Astrocyte (in vitro differentiated cells and primary cell): ENCODE results near the gene LRWD1.

Experiments used
- EZH2 ChIP-seq: IDR thresholded peaks from 2 replicates; pipeline ENCODE4 v1.6.1; 2012; ENCODE audit warnings: mild to moderate bottlenecking, low read length, inconsistent platforms; ENCODE audit not compliant: insufficient read depth
- TF ChIP-seq, protein P1 (sequence below): IDR thresholded peaks from 2 replicates; pipeline ENCODE4 v1.5.1; 2011; ENCODE audit warnings: low read depth, mild to moderate bottlenecking, inconsistent platforms, low read length, moderate library complexity; ENCODE audit not compliant: insufficient read depth

DNA sequence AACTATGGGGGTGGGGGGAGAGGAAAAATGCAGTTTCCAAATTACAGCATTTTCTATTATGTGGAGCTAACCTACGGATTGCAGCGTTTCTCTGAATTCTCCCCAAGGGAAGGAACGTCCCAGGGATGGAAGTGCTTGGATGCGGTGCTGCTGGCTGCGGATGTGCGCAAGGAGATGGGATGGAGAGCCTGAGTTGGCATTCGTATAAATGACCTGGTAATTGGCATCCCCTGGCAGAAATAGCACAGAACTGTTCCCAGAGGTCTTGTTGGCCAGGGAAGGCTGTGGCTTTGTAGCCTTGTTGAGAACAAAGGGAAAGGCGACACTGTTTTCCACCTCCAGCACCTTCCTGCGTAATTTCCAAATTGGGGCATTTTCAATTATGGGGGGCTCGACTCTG is 28.7 kb upstream of the LRWD1 start:
- TF ChIP-seq EZH2: no peak
- TF ChIP-seq, protein P1, sequence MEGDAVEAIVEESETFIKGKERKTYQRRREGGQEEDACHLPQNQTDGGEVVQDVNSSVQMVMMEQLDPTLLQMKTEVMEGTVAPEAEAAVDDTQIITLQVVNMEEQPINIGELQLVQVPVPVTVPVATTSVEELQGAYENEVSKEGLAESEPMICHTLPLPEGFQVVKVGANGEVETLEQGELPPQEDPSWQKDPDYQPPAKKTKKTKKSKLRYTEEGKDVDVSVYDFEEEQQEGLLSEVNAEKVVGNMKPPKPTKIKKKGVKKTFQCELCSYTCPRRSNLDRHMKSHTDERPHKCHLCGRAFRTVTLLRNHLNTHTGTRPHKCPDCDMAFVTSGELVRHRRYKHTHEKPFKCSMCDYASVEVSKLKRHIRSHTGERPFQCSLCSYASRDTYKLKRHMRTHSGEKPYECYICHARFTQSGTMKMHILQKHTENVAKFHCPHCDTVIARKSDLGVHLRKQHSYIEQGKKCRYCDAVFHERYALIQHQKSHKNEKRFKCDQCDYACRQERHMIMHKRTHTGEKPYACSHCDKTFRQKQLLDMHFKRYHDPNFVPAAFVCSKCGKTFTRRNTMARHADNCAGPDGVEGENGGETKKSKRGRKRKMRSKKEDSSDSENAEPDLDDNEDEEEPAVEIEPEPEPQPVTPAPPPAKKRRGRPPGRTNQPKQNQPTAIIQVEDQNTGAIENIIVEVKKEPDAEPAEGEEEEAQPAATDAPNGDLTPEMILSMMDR: no peak
